ENCODE results near the gene C16orf46.

Gene C16orf46, protein sequence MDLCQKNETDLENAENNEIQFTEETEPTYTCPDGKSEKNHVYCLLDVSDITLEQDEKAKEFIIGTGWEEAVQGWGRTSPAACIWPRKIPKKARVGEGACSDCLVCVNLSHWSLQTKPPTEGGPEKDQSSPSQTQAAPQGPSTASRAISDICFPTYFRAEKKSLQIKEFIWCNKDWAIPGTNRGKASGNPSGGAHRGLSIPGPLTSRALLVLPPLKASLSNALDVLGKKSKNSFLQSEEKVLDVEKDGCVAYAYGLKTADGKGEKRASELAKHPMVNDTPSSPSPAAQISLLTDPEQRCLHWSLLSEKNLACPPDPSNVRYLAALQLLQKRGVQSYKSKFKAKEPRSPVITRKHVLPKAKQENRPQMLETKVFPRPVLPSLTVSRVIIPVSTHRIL

DNA sequence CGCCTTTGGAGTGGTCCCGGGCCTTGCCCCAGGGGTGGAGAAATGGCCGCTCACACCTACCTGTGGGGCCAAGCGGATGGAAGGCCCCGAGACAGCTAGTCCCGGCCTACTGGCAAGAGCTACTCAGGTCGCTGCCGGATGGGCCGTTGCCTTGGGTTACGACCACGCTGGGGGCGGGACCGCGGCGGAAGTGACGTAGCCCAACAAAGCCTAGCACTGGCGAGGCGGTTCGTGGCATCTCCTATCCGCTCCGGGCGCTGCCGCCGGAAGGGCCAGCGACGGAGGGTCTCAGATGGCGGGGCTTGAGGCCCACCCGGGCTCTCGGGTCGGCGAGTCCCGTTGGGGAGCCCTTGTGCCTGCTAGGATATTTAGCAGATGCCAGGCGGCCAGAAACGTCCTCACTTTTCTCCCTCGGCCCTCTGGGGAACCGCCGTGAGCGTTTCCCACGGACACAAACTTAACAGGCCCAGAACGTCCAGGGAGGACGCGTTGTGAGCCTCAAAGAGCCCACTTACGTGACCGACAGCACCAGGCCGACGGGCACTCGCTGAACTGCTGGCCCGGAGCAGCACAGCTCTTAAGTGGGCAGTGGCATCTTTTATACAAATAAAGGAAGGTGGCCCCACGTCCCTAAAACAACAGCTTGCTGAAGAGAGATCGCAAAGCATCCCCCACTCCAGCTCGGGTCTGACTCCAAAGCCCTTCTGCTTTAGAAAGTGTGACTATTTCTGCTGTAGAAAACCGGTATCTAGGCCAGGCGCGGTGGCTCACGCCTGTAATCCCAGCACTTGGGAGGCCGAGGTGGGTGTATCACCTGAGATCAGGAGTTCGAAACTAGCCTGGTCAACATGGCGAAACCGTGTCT lies at the start of gene C16orf46:
Gene C16orf46 (minus strand): TSS at position 163 of the 865 bp plus-strand sequence. CDS start 13,283 bp downstream, outside the sequence.
- Histone ChIP-seq H3K4me1 (ENCODE audit: insufficient read depth, low read length, severe bottlenecking) (peaks cover 11% of the 10 kb centered on the region), H3F3A (ENCODE audit: insufficient read depth, low read length) (no peaks in the 10 kb centered on the region), H3K4me3 (ENCODE audit: low read depth, low read length, poor library complexity, severe bottlenecking) (peak within 1 kb of the TSS; percentile 71), H3K27me3 (ENCODE audit: insufficient read depth, low read length) (no peaks in the 10 kb centered on the region), H2AFZ (ENCODE audit: low read length) (peak within 1 kb of the TSS; percentile 44; the same call in 1 of the 2 replicates), H3K9me2 (ENCODE audit: low read depth, low read length) (no peaks in the 10 kb centered on the region), H3K79me2 (ENCODE audit: insufficient read depth, low read length) (no peaks in the 10 kb centered on the region), H4K20me1 (ENCODE audit: insufficient read depth, low read length) (no peaks in the 10 kb centered on the region), H3K9ac (ENCODE audit: low read length) (peak within 1 kb of the TSS; percentile 69), H3K9me3 (ENCODE audit: low read length) (no peaks in the 10 kb centered on the region), H3K36me3 (ENCODE audit: insufficient read depth, low read length) (peaks cover 9% of the 10 kb centered on the region; the same call in 1 of the 2 replicates), H3K27ac (ENCODE audit: low read depth, low read length, poor library complexity, severe bottlenecking) (peak within 1 kb of the TSS; percentile 74), H3K4me2 (ENCODE audit: low read length) (peak within 1 kb of the TSS; percentile 80)
- TF ChIP-seq EZH2 (IDR thresholded peaks at IDR 0.05; ENCODE audit: borderline replicate concordance, low read length), result no peak
- TF ChIP-seq, protein P1, sequence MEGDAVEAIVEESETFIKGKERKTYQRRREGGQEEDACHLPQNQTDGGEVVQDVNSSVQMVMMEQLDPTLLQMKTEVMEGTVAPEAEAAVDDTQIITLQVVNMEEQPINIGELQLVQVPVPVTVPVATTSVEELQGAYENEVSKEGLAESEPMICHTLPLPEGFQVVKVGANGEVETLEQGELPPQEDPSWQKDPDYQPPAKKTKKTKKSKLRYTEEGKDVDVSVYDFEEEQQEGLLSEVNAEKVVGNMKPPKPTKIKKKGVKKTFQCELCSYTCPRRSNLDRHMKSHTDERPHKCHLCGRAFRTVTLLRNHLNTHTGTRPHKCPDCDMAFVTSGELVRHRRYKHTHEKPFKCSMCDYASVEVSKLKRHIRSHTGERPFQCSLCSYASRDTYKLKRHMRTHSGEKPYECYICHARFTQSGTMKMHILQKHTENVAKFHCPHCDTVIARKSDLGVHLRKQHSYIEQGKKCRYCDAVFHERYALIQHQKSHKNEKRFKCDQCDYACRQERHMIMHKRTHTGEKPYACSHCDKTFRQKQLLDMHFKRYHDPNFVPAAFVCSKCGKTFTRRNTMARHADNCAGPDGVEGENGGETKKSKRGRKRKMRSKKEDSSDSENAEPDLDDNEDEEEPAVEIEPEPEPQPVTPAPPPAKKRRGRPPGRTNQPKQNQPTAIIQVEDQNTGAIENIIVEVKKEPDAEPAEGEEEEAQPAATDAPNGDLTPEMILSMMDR (IDR thresholded peaks at IDR 0.05; ENCODE audit: low read length), result no peak

DNA sequence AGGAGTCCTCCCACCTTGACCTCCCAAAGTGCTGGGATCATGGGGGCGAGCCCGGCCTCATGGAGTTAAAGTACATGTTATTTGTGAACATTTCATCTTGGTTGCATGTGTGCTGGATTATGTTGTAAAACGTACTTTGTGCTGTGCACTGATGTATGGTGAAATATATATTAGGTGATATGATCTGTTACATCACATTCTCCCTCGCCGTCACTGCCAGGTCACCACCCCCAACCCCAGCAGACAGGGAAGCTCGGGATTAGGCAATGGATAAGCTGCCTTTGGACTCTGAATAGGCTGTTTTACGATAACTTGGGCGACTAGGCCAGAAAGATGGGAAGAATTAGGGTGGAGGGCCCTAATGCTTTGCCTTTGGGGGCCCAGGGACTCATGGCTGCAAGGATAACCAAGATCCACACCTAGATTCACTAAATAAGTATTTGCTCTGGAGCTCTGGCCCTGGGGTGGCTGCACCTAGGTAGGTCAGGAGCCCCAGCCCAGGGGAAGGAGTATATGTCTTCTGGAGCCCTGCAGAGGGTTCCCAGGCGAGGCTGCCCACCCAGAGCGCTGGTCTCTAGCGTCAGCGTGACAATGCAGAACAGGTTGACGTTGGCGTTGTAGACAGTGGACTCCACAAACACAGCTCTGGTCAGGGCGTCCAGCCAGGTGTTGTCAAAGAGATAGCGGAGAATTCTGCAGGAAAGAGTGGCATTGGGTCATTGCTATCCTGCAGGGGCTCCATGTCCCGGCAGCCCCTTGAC lies 46.2 kb upstream of the C16orf46 start:
- H3K9me3 ChIP-seq (ENCODE audit: low read length), result no peaks in the 10 kb centered on the region
- peaks cover 7% of the 10 kb centered on the region for H3K4me1 ChIP-seq (ENCODE audit: insufficient read depth, low read length, severe bottlenecking)
- no peaks in the 10 kb centered on the region for H3K79me2 ChIP-seq (ENCODE audit: insufficient read depth, low read length)
- no peak for TF ChIP-seq EZH2 (IDR thresholded peaks at IDR 0.05; ENCODE audit: borderline replicate concordance, low read length)
- no peaks in the 10 kb centered on the region for H3K27me3 ChIP-seq (ENCODE audit: insufficient read depth, low read length)
- no peak overlapping the region for H2AFZ ChIP-seq (ENCODE audit: low read length)
- H3K4me2 ChIP-seq (ENCODE audit: low read length), result no peak overlapping the region
- no peaks in the 10 kb centered on the region for H4K20me1 ChIP-seq (ENCODE audit: insufficient read depth, low read length)
- H3K9ac ChIP-seq (ENCODE audit: low read length), result no peak overlapping the region
- H3K36me3 ChIP-seq (ENCODE audit: insufficient read depth, low read length), result no peaks in the 10 kb centered on the region
- no peak overlapping the region for H3K4me3 ChIP-seq (ENCODE audit: low read depth, low read length, poor library complexity, severe bottlenecking)
- no peaks in the 10 kb centered on the region for H3K9me2 ChIP-seq (ENCODE audit: low read depth, low read length)
- no peak overlapping the region for H3K27ac ChIP-seq (ENCODE audit: low read depth, low read length, poor library complexity, severe bottlenecking)
- H3F3A ChIP-seq (ENCODE audit: insufficient read depth, low read length), result no peaks in the 10 kb centered on the region

DNA sequence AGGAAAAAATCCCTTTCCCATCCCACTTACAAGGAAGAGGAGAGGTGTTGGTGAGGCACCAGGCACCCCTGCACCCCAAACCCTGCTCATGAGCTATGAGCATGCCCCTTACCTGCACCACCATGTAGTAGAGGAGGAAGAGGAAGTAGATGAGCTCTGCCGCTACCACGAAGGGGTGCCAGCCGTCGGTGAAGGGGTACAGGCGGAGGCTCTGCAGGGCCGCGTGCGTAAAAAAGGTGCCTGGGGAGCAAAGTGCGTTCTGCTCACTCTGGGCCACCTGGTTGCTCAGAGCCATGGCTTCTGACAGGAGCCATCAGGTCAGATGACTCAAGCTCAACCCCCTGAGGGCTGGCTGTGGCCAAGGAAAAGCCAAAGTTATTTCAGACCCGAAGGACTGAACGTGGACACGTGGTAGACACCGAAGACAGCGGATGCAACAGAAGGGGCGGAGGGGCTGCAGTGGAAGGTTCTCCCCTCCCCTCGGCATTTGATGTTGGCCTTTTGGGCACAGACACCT lies 44.5 kb upstream of the C16orf46 start:
- no peaks in the 10 kb centered on the region for H3F3A ChIP-seq (ENCODE audit: insufficient read depth, low read length)
- no peak for TF ChIP-seq EZH2 (IDR thresholded peaks at IDR 0.05; ENCODE audit: borderline replicate concordance, low read length)
- TF ChIP-seq, protein P1 (IDR thresholded peaks at IDR 0.05; ENCODE audit: low read length), result no peak
- H3K27ac ChIP-seq (ENCODE audit: low read depth, low read length, poor library complexity, severe bottlenecking), result no peak overlapping the region
- peaks cover 7% of the 10 kb centered on the region for H3K4me1 ChIP-seq (ENCODE audit: insufficient read depth, low read length, severe bottlenecking)
- H3K79me2 ChIP-seq (ENCODE audit: insufficient read depth, low read length), result no peaks in the 10 kb centered on the region
- H3K9ac ChIP-seq (ENCODE audit: low read length), result no peak overlapping the region
- peaks cover 6% of the 10 kb centered on the region; the same call in 1 of the 2 replicates for H3K27me3 ChIP-seq (ENCODE audit: insufficient read depth, low read length)
- no peaks in the 10 kb centered on the region for H3K36me3 ChIP-seq (ENCODE audit: insufficient read depth, low read length)
- H3K9me2 ChIP-seq (ENCODE audit: low read depth, low read length), result no peaks in the 10 kb centered on the region
- H2AFZ ChIP-seq (ENCODE audit: low read length), result no peak overlapping the region
- H3K4me2 ChIP-seq (ENCODE audit: low read length), result no peak overlapping the region
- H3K4me3 ChIP-seq (ENCODE audit: low read depth, low read length, poor library complexity, severe bottlenecking), result no peak overlapping the region
- H4K20me1 ChIP-seq (ENCODE audit: insufficient read depth, low read length), result no peaks in the 10 kb centered on the region
- H3K9me3 ChIP-seq (ENCODE audit: low read length), result no peaks in the 10 kb centered on the region

Data from OCI-LY1 (cell line).